GM13977 (cell line): ENCODE measurements around the gene PUS3.

ENCODE experiments used
- DNase-seq: peaks from one replicate; pipeline ENCODE4 v3.0.0; 2012; ENCODE audit warnings: low spot score
- CTCF ChIP-seq: IDR thresholded peaks from 2 replicates; pipeline ENCODE4 v1.5.1; 2012; ENCODE audit warnings: mild to moderate bottlenecking, control low read depth; ENCODE audit not compliant: insufficient read depth; ENCODE audit errors: extremely low read depth, missing control alignments
- in situ Hi-C: fragments of 300-500 bp; cut with MboI; formaldehyde crosslinking; loops from one replicate; pipeline ENCODE4 v1.12.0; 2022; ENCODE audit warnings: low sequenced_read_pairs, low pct_unique_long_range_greater_than_20kb, mixed read lengths, inconsistent platforms; ENCODE audit not compliant: unreplicated experiment

Gene PUS3

DNA sequence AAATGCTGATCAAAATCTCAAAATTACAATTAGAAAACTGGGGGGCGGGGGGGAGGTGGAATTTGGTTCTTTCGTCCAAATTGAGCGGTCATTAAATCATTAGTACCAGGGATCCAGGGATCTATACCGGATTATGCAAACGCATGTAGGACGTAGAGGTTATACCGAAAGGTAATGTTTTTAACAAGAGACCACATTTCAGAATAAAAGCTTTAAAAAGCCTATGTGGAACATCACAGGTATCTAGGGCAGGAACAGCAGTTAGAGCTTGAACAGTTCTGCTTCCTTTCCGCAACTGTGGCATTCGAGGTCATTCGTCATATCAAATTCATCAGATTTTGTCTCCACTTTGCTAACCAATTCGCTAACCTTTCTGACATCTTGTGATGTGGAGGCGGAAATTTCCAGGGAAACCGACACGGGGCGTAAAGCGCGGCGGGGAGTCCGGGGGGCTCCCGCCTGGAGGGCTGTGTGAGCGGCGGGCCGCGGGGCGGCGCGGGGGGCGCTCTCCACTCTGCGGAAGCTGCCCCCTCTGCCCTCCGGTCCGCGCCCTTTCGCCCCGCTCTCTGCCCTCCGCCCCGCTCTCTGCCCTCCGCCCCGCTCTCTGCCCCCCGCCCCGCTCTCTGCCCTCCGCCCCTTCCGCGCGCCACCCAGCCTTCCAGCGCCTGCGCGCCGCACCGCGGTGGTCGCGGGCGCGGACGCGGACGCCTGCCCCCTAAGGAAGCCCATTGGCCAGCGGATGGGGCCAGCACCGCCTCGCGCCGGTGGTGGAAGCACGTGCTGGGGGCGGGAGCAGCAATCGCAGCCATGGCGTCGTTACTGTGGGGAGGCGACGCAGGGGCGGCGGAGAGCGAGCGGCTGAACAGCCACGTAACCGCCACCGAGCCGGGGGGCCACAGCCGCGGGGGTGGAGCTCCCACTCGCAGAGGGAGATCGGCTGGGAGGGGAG lies 979 bp upstream of the PUS3 start, which contains the start of gene DDX25:
Gene DDX25, plus strand, starts transcription at position 798 of the 949 bp plus-strand sequence. Its CDS starts 10 bp downstream, at position 808.
- TF ChIP-seq CTCF = no peak
- DNase-seq = peak; percentile 23
- in situ Hi-C loops = no loop called here

DNA sequence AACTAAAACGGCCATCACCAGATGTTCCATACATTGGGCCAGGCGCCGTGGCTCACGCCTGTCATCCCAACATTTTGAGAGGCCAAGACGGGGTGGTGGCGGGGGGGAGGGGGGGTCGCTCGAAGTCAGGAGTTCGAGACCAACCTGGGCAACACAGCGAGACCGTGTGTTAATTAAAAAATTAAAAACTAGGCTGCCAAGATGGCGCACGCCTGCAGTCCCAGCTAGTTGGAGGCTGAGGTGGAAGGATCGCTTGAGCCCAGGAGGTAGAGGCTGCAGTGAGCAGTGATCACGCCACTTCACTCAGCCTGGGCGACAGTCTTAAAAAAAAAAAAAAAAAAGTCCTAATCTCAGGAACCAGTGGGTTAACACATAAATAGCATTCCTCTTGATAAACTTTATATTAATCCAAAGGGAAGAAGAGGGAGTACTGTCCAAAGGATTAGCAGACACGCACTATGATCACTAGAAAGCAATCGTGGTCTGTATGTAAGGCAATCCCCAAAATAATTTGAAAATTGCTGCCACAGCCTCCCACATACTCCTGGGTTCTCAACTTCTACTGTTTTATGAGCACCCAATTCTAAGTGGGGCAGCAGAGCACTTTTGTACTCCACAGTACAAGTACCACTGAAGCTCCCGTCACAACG lies 604 bp downstream of the PUS3 start:
- TF ChIP-seq CTCF = no peak
- in situ Hi-C loops = no loop called here
- DNase-seq = no peak

GRCh38 chr11:125901872-125902271 lies 1.1 kb downstream of the PUS3 start:
- no peak for TF ChIP-seq CTCF
- in situ Hi-C loops = no loop called here
- no peak for DNase-seq

GRCh38 chr11:125892994-125893393 lies 10.0 kb downstream of the PUS3 start:
- no peak for DNase-seq
- in situ Hi-C loops = no loop called here
- TF ChIP-seq CTCF = no peak

DNA sequence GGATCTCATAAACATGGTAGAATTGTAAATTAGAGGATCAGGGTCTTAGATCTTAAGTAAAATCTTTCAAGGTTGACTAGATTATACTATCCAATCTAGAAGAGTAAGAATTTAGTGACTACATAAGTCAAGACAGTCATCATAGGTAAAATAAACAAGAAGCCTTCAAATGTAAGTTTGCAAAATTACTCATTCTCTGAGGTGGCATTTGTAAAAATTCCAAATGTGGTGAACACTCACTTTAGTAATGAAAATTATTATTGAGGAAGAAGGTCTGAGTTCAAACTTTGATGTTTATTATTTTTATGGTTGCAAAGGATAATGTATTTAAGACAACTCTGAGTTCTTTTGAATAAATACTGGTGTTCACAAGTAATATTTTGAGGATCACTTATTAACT lies 10.9 kb downstream of the PUS3 start:
- no peak for TF ChIP-seq CTCF
- in situ Hi-C loops = no loop called here
- DNase-seq = no peak

GRCh38 chr11:125890447-125891100 lies 12.4 kb downstream of the PUS3 start:
- in situ Hi-C loops = no loop called here
- DNase-seq = no peak
- no peak for TF ChIP-seq CTCF
